ENCODE data around the gene GCDH.
A peak's percentile ranks its signal among the peaks of the same experiment; 100 is the strongest.

GCDH gene

GRCh38 chr19:12939975-12940423 lies 49.0 kb downstream of the GCDH start:
- Histone ChIP-seq H3K4me1 (ENCODE audit: control insufficient read depth, insufficient read depth, low read length, poor library complexity, severe bottlenecking) (peaks cover 30% of the 10 kb centered on the region), H3K9me3 (ENCODE audit: control insufficient read depth, low read length) (no peaks in the 10 kb centered on the region), H3K27me3 (replicated peaks; ENCODE audit: control insufficient read depth, insufficient read depth, low read length, poor library complexity, severe bottlenecking) (no peaks in the 10 kb centered on the region), H3K36me3 (ENCODE audit: control insufficient read depth, insufficient read depth, low read length) (peaks cover 45% of the 10 kb centered on the region), H3K27ac (ENCODE audit: insufficient read depth, low read length, poor library complexity, severe bottlenecking) (peak overlapping the region; percentile 86), H3K4me3 (ENCODE audit: insufficient read depth, low read depth, low read length, poor library complexity, severe bottlenecking) (peak overlapping the region; percentile 90)
- no peak for DNase-seq

- Histone ChIP-seq H3K4me1 (ENCODE audit: control insufficient read depth, insufficient read depth, low read length, poor library complexity, severe bottlenecking) (peaks cover 30% of the 10 kb centered on the region), H3K4me3 (ENCODE audit: insufficient read depth, low read depth, low read length, poor library complexity, severe bottlenecking) (no peak overlapping the region), H3K36me3 (ENCODE audit: control insufficient read depth, insufficient read depth, low read length) (peaks cover 45% of the 10 kb centered on the region), H3K9me3 (ENCODE audit: control insufficient read depth, low read length) (no peaks in the 10 kb centered on the region), H3K27me3 (replicated peaks; ENCODE audit: control insufficient read depth, insufficient read depth, low read length, poor library complexity, severe bottlenecking) (no peaks in the 10 kb centered on the region), H3K27ac (ENCODE audit: insufficient read depth, low read length, poor library complexity, severe bottlenecking) (no peak overlapping the region)
- DNase-seq = no peak
Measured at GRCh38 chr19:12940897-12941296, 49.9 kb downstream of the GCDH start.

- no peak for DNase-seq
- Histone ChIP-seq H3K27ac (ENCODE audit: insufficient read depth, low read length, poor library complexity, severe bottlenecking) (no peak overlapping the region), H3K4me1 (ENCODE audit: control insufficient read depth, insufficient read depth, low read length, poor library complexity, severe bottlenecking) (peaks cover 28% of the 10 kb centered on the region)
Measured at GRCh38 chr19:12943437-12944044, 52.6 kb downstream of the GCDH start.

GRCh38 chr19:12944104-12944674 lies 53.2 kb downstream of the GCDH start:
- peaks cover 61% of the 10 kb centered on the region for H3K36me3 ChIP-seq (ENCODE audit: control insufficient read depth, insufficient read depth, low read length)
- H3K27me3 ChIP-seq (replicated peaks; ENCODE audit: control insufficient read depth, insufficient read depth, low read length, poor library complexity, severe bottlenecking) = no peaks in the 10 kb centered on the region
- H3K4me3 ChIP-seq (ENCODE audit: insufficient read depth, low read depth, low read length, poor library complexity, severe bottlenecking) = no peak overlapping the region
- H3K4me1 ChIP-seq (ENCODE audit: control insufficient read depth, insufficient read depth, low read length, poor library complexity, severe bottlenecking) = peaks cover 26% of the 10 kb centered on the region
- no peaks in the 10 kb centered on the region for H3K9me3 ChIP-seq (ENCODE audit: control insufficient read depth, low read length)
- H3K27ac ChIP-seq (ENCODE audit: insufficient read depth, low read length, poor library complexity, severe bottlenecking) = peak overlapping the region; percentile 83
- no peak for DNase-seq

More at GRCh38 chr19:12943437-12944044, 52.6 kb downstream of the GCDH start:
- H3K36me3 ChIP-seq (ENCODE audit: control insufficient read depth, insufficient read depth, low read length) = peaks cover 55% of the 10 kb centered on the region
- no peaks in the 10 kb centered on the region for H3K27me3 ChIP-seq (replicated peaks; ENCODE audit: control insufficient read depth, insufficient read depth, low read length, poor library complexity, severe bottlenecking)
- no peaks in the 10 kb centered on the region for H3K9me3 ChIP-seq (ENCODE audit: control insufficient read depth, low read length)
- no peak overlapping the region for H3K4me3 ChIP-seq (ENCODE audit: insufficient read depth, low read depth, low read length, poor library complexity, severe bottlenecking)

GRCh38 chr19:12945479-12946091 lies 54.6 kb downstream of the GCDH start, which contains the start of gene RAD23A:
TSS of gene RAD23A (plus strand) at chr19:12945862. CDS start at chr19:12945949, 87 bp downstream.
- Histone ChIP-seq H3K4me1 (ENCODE audit: control insufficient read depth, insufficient read depth, low read length, poor library complexity, severe bottlenecking) (peaks cover 13% of the 10 kb centered on the region), H3K27ac (ENCODE audit: insufficient read depth, low read length, poor library complexity, severe bottlenecking) (peak within 1 kb of the TSS; percentile 83), H3K36me3 (ENCODE audit: control insufficient read depth, insufficient read depth, low read length) (peaks cover 64% of the 10 kb centered on the region), H3K9me3 (ENCODE audit: control insufficient read depth, low read length) (no peaks in the 10 kb centered on the region), H3K4me3 (ENCODE audit: insufficient read depth, low read depth, low read length, poor library complexity, severe bottlenecking) (peak within 1 kb of the TSS; percentile 73), H3K27me3 (replicated peaks; ENCODE audit: control insufficient read depth, insufficient read depth, low read length, poor library complexity, severe bottlenecking) (no peaks in the 10 kb centered on the region)
- peak; percentile 95 to 98 (median 97) for DNase-seq

GRCh38 chr19:12946092-12946721 lies 55.2 kb downstream of the GCDH start:
- Histone ChIP-seq H3K27ac (ENCODE audit: insufficient read depth, low read length, poor library complexity, severe bottlenecking) (peak overlapping the region; percentile 83), H3K36me3 (ENCODE audit: control insufficient read depth, insufficient read depth, low read length) (peaks cover 65% of the 10 kb centered on the region), H3K27me3 (replicated peaks; ENCODE audit: control insufficient read depth, insufficient read depth, low read length, poor library complexity, severe bottlenecking) (no peaks in the 10 kb centered on the region), H3K4me3 (ENCODE audit: insufficient read depth, low read depth, low read length, poor library complexity, severe bottlenecking) (peak overlapping the region; percentile 73), H3K4me1 (ENCODE audit: control insufficient read depth, insufficient read depth, low read length, poor library complexity, severe bottlenecking) (peaks cover 11% of the 10 kb centered on the region), H3K9me3 (ENCODE audit: control insufficient read depth, low read length) (no peaks in the 10 kb centered on the region)
- peak; percentile 12 to 41 (median 26) for DNase-seq

- peaks cover 11% of the 10 kb centered on the region for H3K4me1 ChIP-seq (ENCODE audit: control insufficient read depth, insufficient read depth, low read length, poor library complexity, severe bottlenecking)
- no peaks in the 10 kb centered on the region for H3K27me3 ChIP-seq (replicated peaks; ENCODE audit: control insufficient read depth, insufficient read depth, low read length, poor library complexity, severe bottlenecking)
- DNase-seq = no peak
- H3K27ac ChIP-seq (ENCODE audit: insufficient read depth, low read length, poor library complexity, severe bottlenecking) = peak overlapping the region; percentile 83
- no peaks in the 10 kb centered on the region for H3K9me3 ChIP-seq (ENCODE audit: control insufficient read depth, low read length)
- H3K36me3 ChIP-seq (ENCODE audit: control insufficient read depth, insufficient read depth, low read length) = peaks cover 62% of the 10 kb centered on the region
- peak overlapping the region; percentile 73 for H3K4me3 ChIP-seq (ENCODE audit: insufficient read depth, low read depth, low read length, poor library complexity, severe bottlenecking)
Measured at GRCh38 chr19:12946731-12947496, 56.0 kb downstream of the GCDH start.

GRCh38 chr19:12947702-12948611 lies 57.0 kb downstream of the GCDH start:
- DNase-seq = no peak
- H3K4me3 ChIP-seq (ENCODE audit: insufficient read depth, low read depth, low read length, poor library complexity, severe bottlenecking) = no peak overlapping the region
- no peaks in the 10 kb centered on the region for H3K27me3 ChIP-seq (replicated peaks; ENCODE audit: control insufficient read depth, insufficient read depth, low read length, poor library complexity, severe bottlenecking)
- no peak overlapping the region for H3K27ac ChIP-seq (ENCODE audit: insufficient read depth, low read length, poor library complexity, severe bottlenecking)
- H3K4me1 ChIP-seq (ENCODE audit: control insufficient read depth, insufficient read depth, low read length, poor library complexity, severe bottlenecking) = peaks cover 11% of the 10 kb centered on the region
- no peaks in the 10 kb centered on the region for H3K9me3 ChIP-seq (ENCODE audit: control insufficient read depth, low read length)
- H3K36me3 ChIP-seq (ENCODE audit: control insufficient read depth, insufficient read depth, low read length) = peaks cover 61% of the 10 kb centered on the region
